Vagina (tissue), 2 donors: ENCODE data around the gene TNIK.
A peak's percentile ranks its signal among the peaks of the same experiment; 100 is the strongest.

Experiments used
- CTCF ChIP-seq, 3 experiments: fragments of 450-650 bp in 2 of 3; fragments of 200-600 bp in 1 of 3; sonication (generic) in 1 of 3; IDR thresholded peaks; one replicate each; pipeline ENCODE4 v1.5.1; 2017 to 2019; ENCODE audit warnings: antibody characterized with exemption in 3 of 3, mild to moderate bottlenecking in 2 of 3, moderate library complexity in 2 of 3
- POLR2AphosphoS5 ChIP-seq, 2 donors: sonication (generic); formaldehyde crosslinking; IDR thresholded peaks; one replicate each; pipeline ENCODE4 v1.9.0; 2017; ENCODE audit warnings: antibody characterized with exemption in 2 of 2, mild to moderate bottlenecking in 2 of 2, low read depth in 1 of 2; ENCODE audit not compliant: insufficient read depth in 1 of 2

GRCh38 chr3:171261487-171261886, 198.7 kb downstream of the TNIK start:
- TF ChIP-seq CTCF (IDR thresholded peaks at IDR 0.05) (no peak), POLR2AphosphoS5 (IDR thresholded peaks at IDR 0.05; ENCODE audit: insufficient read depth in 1 of 2, low read depth in 1 of 2) (peak in 1 of 2 donors; percentile 38)
